ENCODE results near the gene UBTD1.

Gene UBTD1

GRCh38 chr10:97587183-97587582 is 88.5 kb downstream of the UBTD1 start:
- Mint-ChIP-seq H3K4me3 (no peak overlapping the region), H3K4me1 (peaks cover 22% of the 10 kb centered on the region), H3K36me3 (ENCODE audit: low read depth) (no peaks in the 10 kb centered on the region), H3K27ac (no peak overlapping the region), H3K27me3 (ENCODE audit: low read depth, poor library complexity) (peaks cover 6% of the 10 kb centered on the region), H3K9me3 (no peaks in the 10 kb centered on the region)
- no peak for DNase-seq
- no peak for TF ChIP-seq CTCF (IDR thresholded peaks at IDR 0.05)

- H3K27ac Mint-ChIP-seq: no peak within 1 kb of the TSS
- H3K4me3 Mint-ChIP-seq: no peak within 1 kb of the TSS
- no peak for TF ChIP-seq CTCF (IDR thresholded peaks at IDR 0.05)
- no peaks in the 10 kb centered on the region for H3K36me3 Mint-ChIP-seq (ENCODE audit: low read depth)
- H3K4me1 Mint-ChIP-seq: peaks cover 14% of the 10 kb centered on the region
- peaks cover under 1% of the 10 kb centered on the region for H3K27me3 Mint-ChIP-seq (ENCODE audit: low read depth, poor library complexity)
- no peak for DNase-seq
- no peaks in the 10 kb centered on the region for H3K9me3 Mint-ChIP-seq
These were observed 90.8 kb downstream of the UBTD1 start, which contains the start of gene C10orf62 for GRCh38 chr10:97589479-97589878. Gene C10orf62, plus strand, starts transcription at chr10:97589721. Its CDS starts 177 bp downstream, at chr10:97589898.

GRCh38 chr10:97590082-97590747 is 91.5 kb downstream of the UBTD1 start:
- Mint-ChIP-seq H3K27ac (no peak overlapping the region), H3K4me3 (no peak overlapping the region), H3K9me3 (no peaks in the 10 kb centered on the region), H3K27me3 (ENCODE audit: low read depth, poor library complexity) (no peaks in the 10 kb centered on the region), H3K4me1 (peaks cover 6% of the 10 kb centered on the region), H3K36me3 (ENCODE audit: low read depth) (no peaks in the 10 kb centered on the region)
- no peak for DNase-seq
- no peak for TF ChIP-seq CTCF (IDR thresholded peaks at IDR 0.05)

GRCh38 chr10:97590748-97591495 is 92.2 kb downstream of the UBTD1 start:
- H3K9me3 Mint-ChIP-seq: no peaks in the 10 kb centered on the region
- no peak overlapping the region for H3K4me3 Mint-ChIP-seq
- no peak for DNase-seq
- no peak overlapping the region for H3K27ac Mint-ChIP-seq
- H3K27me3 Mint-ChIP-seq (ENCODE audit: low read depth, poor library complexity): no peaks in the 10 kb centered on the region
- TF ChIP-seq CTCF (IDR thresholded peaks at IDR 0.05): no peak
- no peaks in the 10 kb centered on the region for H3K4me1 Mint-ChIP-seq
- no peaks in the 10 kb centered on the region for H3K36me3 Mint-ChIP-seq (ENCODE audit: low read depth)

- Mint-ChIP-seq H3K27ac (no peak overlapping the region), H3K27me3 (ENCODE audit: low read depth, poor library complexity) (no peaks in the 10 kb centered on the region), H3K9me3 (no peaks in the 10 kb centered on the region), H3K4me3 (no peak overlapping the region), H3K4me1 (no peaks in the 10 kb centered on the region), H3K36me3 (ENCODE audit: low read depth) (no peaks in the 10 kb centered on the region)
- DNase-seq: no peak
- no peak for TF ChIP-seq CTCF (IDR thresholded peaks at IDR 0.05)
These were observed 94.7 kb downstream of the UBTD1 start for GRCh38 chr10:97593421-97593820.

Measured in nephron progenitor cell (in vitro differentiated cells).